Cardiac fibroblast (primary cell): Measurements from ENCODE around the gene RBM46.
"Not testable (repeated sequence)": the region's sequence is repeated elsewhere in the genome, so short reads cannot be mapped to it uniquely, and the experiment has no call there.

Experiments
- DNase-seq, 2 donors: peaks; one replicate each; pipeline versions ENCODE4 v3.0.0 to v3.0.0-alpha.2; 2010; ENCODE audit warnings: low read depth in 2 of 2
- H3K4me3 ChIP-seq, 2 donors: replicated peaks in 1 of 2; 1 replicate in 1 of 2; 2 replicates in 1 of 2; pipeline ENCODE4 v1.5.1; 2011; ENCODE audit warnings: low read depth in 2 of 2, low read length in 2 of 2, mild to moderate bottlenecking in 2 of 2, moderate library complexity in 1 of 2
- TF ChIP-seq, protein P1 (sequence below): IDR thresholded peaks from one replicate; pipeline ENCODE4 v1.5.1; 2011; ENCODE audit warnings: low read depth, mild to moderate bottlenecking, low read length, inconsistent platforms

Gene RBM46

DNA sequence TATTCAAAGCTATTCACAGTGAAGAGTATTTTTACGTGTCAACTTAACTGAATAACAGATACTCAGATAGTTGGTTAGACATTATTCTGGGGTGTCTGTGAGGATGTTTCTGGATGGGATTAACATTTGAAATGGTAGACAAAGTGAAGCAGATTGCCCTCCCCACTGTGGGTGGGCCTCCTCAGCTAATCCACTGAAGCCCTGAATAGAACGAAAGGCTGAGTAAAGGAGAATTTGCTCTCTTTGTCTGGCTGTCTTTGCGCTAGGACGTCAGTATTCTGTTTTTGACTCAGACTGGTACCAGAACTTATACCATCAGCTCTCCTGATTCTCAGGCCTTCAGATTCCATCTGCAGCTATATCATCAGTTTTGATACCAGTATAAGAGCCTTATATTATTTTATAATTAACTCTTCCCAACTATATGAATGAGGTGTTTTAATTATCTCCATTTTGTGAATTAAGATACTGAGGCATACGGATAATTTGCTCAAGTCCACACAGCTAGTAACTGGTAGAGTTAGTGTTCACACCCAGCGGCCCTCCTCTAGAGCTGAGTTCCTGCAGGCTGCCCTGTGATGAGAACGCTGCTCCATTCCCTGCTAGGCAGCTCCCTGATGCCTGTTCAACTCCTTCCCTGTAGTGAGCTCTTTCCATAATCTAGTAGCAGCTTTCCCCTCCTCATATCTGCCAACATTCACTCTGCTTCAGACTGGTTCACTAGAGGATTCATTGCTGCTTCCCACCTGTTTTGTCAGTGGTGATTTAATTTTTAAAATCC, 87.5 kb downstream of the RBM46 start:
- H3K4me3 ChIP-seq, result no peak overlapping the region
- DNase-seq, result no peak
- TF ChIP-seq, protein P1, sequence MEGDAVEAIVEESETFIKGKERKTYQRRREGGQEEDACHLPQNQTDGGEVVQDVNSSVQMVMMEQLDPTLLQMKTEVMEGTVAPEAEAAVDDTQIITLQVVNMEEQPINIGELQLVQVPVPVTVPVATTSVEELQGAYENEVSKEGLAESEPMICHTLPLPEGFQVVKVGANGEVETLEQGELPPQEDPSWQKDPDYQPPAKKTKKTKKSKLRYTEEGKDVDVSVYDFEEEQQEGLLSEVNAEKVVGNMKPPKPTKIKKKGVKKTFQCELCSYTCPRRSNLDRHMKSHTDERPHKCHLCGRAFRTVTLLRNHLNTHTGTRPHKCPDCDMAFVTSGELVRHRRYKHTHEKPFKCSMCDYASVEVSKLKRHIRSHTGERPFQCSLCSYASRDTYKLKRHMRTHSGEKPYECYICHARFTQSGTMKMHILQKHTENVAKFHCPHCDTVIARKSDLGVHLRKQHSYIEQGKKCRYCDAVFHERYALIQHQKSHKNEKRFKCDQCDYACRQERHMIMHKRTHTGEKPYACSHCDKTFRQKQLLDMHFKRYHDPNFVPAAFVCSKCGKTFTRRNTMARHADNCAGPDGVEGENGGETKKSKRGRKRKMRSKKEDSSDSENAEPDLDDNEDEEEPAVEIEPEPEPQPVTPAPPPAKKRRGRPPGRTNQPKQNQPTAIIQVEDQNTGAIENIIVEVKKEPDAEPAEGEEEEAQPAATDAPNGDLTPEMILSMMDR, result no peak

- TF ChIP-seq, protein P1, result no peak
- DNase-seq, result peak in 1 of 2 donors; percentile 3
- no peak overlapping the region for H3K4me3 ChIP-seq
These were observed 88.2 kb downstream of the RBM46 start for GRCh38 chr4:154869301-154869700.

DNA sequence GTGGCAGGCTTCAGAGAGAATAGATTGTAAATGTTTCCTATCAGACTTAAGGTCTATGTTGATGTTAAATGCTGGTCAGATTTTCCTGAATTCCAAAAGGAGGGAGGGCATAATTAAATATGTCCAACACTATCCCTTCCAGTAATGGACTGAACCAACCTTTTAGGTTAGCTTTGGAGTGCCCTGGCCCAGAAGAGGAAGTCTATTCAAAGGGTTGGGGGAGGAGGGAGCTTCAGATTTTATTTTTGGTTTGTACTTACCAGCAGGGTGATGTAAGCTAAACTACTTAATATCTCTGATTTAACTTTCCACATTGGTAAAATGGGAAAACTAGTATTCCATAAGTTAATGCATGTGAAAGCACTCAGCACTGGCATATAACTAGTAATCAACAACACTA, 91.1 kb downstream of the RBM46 start:
- TF ChIP-seq, protein P1, result no peak
- H3K4me3 ChIP-seq, result no peak overlapping the region

GRCh38 chr4:154874049-154874448, 93.0 kb downstream of the RBM46 start:
- DNase-seq, H3K4me3 ChIP-seq: not testable (repeated sequence)

More for the DNA sequence above, 91.1 kb downstream of the RBM46 start:
- DNase-seq, result no peak

- no peak overlapping the region for H3K4me3 ChIP-seq
- DNase-seq, result peak; percentile 52 to 71
- TF ChIP-seq, protein P1, result no peak
These were observed 96.2 kb downstream of the RBM46 start for GRCh38 chr4:154877110-154877760.
